CD4-positive, alpha-beta T cell (primary cell): ENCODE data around the gene CNR2. TPM values are rescaled to one million over a fixed set of nuclear protein-coding genes. Genes with fewer than 3 reads are reported as not detected.
"Not testable (repeated sequence)": the region's sequence is repeated elsewhere in the genome, so short reads cannot be mapped to it uniquely, and the experiment has no call there.

Experiments
- ATAC-seq: fragments of 200-7000 bp; cut with Tn5 transposase; one replicate; pipeline ENCODE4 v1.10.0; 2022; ENCODE audit warnings: mild to moderate bottlenecking; ENCODE audit not compliant: poor library complexity
- CTCF ChIA-PET: fragments of 350-600 bp; sonication (Branson Sonifier 250); formaldehyde crosslinking; loops from one replicate; lab custom pipeline; 2021; ENCODE audit warnings: antibody characterized with exemption, inconsistent platforms; lab: Charles Lee
- POLR2A ChIA-PET: fragments of 350-600 bp; sonication (Branson Sonifier 250); formaldehyde crosslinking; loops from one replicate; lab custom pipeline; 2021; ENCODE audit warnings: antibody characterized with exemption, inconsistent platforms; lab: Charles Lee
- DNase-seq, 14 experiments: peaks; one replicate each; pipeline ENCODE4 v3.0.0-alpha.2; 2013 to 2020; ENCODE audit warnings: mixed read lengths in 2 of 14
- H3K27ac ChIP-seq, 2 donors: one replicate each; pipeline versions ENCODE4 v1.5.1 to v1.7.0; 2013; ENCODE audit warnings: low read length in 2 of 2, low read depth in 1 of 2, mild to moderate bottlenecking in 1 of 2
- H3K27me3 ChIP-seq, 2 experiments: 1 replicate in 1 of 2; 2 replicates in 1 of 2; pipeline versions ENCODE4 v1.6.1 to v1.7.0; 2013; ENCODE audit warnings: low read length in 2 of 2, control low read depth in 1 of 2, mild to moderate bottlenecking in 1 of 2, moderate library complexity in 1 of 2; ENCODE audit not compliant: insufficient read depth in 2 of 2, control insufficient read depth in 1 of 2
- H3K36me3 ChIP-seq: one replicate; pipeline ENCODE4 v1.6.1; 2013; ENCODE audit warnings: low read length, control low read depth; ENCODE audit not compliant: insufficient read depth
- H3K4me1 ChIP-seq: one replicate; pipeline ENCODE4 v1.6.1; 2013; ENCODE audit warnings: low read length, control low read depth; ENCODE audit not compliant: insufficient read depth
- H3K4me3 ChIP-seq: one replicate; pipeline ENCODE4 v1.5.1; 2013; ENCODE audit warnings: mild to moderate bottlenecking, low read length, moderate library complexity
- H3K9me3 ChIP-seq, 2 experiments: 1 replicate in 1 of 2; 2 replicates in 1 of 2; pipeline versions ENCODE4 v1.6.1 to v1.7.0; 2013; ENCODE audit warnings: low read length in 2 of 2, mild to moderate bottlenecking in 2 of 2, control low read depth in 1 of 2, moderate library complexity in 1 of 2; ENCODE audit not compliant: control insufficient read depth in 1 of 2, insufficient read depth in 1 of 2
- H3K27ac Mint-ChIP-seq: one replicate; pipeline ENCODE4 v1.8.0; 2020; ENCODE audit warnings: mixed read lengths
- H3K27me3 Mint-ChIP-seq: one replicate; pipeline ENCODE4 v1.8.0; 2021; ENCODE audit warnings: mixed read lengths
- H3K36me3 Mint-ChIP-seq: one replicate; pipeline ENCODE4 v1.8.0; 2021; ENCODE audit warnings: low read depth, mixed read lengths
- H3K4me1 Mint-ChIP-seq: one replicate; pipeline ENCODE4 v1.8.0; 2021; ENCODE audit warnings: low read depth, mixed read lengths
- H3K4me3 Mint-ChIP-seq: one replicate; pipeline ENCODE4 v1.8.0; 2020; ENCODE audit warnings: mild to moderate bottlenecking, mixed read lengths
- H3K9me3 Mint-ChIP-seq: one replicate; pipeline ENCODE4 v1.8.0; 2020; ENCODE audit warnings: mixed read lengths
- intact Hi-C, 2 experiments: fragments of 100-400 bp; cut with DNase I in 1 of 2; cut with micrococcal nuclease in 1 of 2; formaldehyde crosslinking; loops; one replicate each; pipeline versions ENCODE4 v1.15.1 to v1.9.0; 2023 to 2025; cut with DNase I, micrococcal nuclease
- total RNA-seq, 174 experiments: library from RNA in 2 of 174; stranded (reverse) in 2 of 174; gene quantifications; one replicate each; pipeline ENCODE4 v1.2.3 and lab custom pipeline; 2021 to 2026
- TF ChIP-seq, protein P1 (sequence below): fragments of 200-600 bp; IDR thresholded peaks from one replicate; pipeline ENCODE4 v1.8.0; 2022; ENCODE audit warnings: antibody characterized with exemption, mild to moderate bottlenecking

CNR2 gene
- total RNA-seq, 2 experiments from 2014 or later = 0.05 TPM; not detected in 1

DNA sequence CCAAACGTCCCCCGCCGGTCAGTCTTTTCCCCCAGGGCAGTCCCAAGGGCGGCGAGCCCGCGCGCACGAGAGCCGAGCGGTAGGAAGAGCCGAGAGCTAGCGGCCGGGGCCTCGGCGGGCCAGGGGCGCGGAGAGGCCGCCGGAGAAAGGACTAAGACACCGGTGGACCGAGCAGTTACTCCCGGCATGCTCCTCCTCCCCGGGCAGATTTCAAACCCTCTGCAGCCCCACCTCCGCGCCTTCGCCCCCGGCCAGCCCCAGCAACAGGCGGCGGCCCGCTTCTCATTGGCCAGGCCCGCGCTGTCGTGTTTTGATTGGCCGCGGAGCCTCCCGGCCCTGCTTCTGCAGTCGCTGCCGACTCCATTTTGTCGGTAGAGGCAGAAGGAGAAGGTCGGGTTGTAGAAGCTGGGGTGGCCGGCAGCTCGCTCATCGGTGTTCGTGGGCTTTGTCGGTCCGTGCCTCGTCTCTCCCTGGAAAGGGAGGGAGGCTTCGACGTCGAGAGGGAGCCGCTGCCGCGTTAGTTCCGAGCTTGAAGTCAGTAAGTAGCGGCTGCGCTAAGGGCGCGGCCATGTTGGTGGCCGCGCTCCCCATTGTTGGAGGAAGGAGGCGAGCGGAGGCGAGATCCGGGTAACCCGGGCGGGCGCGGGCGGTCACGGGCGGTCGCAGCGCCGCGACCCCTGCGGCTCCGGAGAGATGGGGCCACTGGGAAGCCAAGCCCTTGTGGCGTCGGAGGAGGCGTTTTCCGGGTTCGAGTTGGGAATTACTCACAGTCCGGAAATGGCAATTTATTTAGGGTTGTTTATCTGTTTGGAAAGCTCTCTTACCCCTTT lies 46.5 kb upstream of the CNR2 start, which contains the start of gene PNRC2:
Gene PNRC2, plus strand, starts transcription at position 368 of the 830 bp plus-strand sequence. CDS start 1,630 bp downstream, outside the sequence.
- Histone ChIP-seq H3K27ac (peak within 1 kb of the TSS; percentile 92 to 97), H3K9me3 (no peaks in the 10 kb centered on the region), H3K4me1 (peaks cover 18% of the 10 kb centered on the region), H3K27me3 (no peaks in the 10 kb centered on the region), H3K36me3 (peaks cover 22% of the 10 kb centered on the region), H3K4me3 (peak within 1 kb of the TSS; percentile 61)
- H3K4me3 Mint-ChIP-seq = peak within 1 kb of the TSS; percentile 100
- H3K9me3 Mint-ChIP-seq = no peaks in the 10 kb centered on the region
- H3K27me3 Mint-ChIP-seq = no peaks in the 10 kb centered on the region
- POLR2A ChIA-PET = interaction anchor here (0.7 to 8.5 kb wide), 18 partner anchors 9 to 1288 kb away, joined by 3 to 164 read pairs (median 4); partner anchors contain the start of genes ELOA, HMGCL, HNRNPR and LYPLA2
- H3K36me3 Mint-ChIP-seq = peaks cover 55% of the 10 kb centered on the region
- intact Hi-C loops = loop anchor here (1.0 to 10.0 kb wide), 6 partner anchors 21 to 785 kb away; partner anchors contain the start of genes SRSF10 (in 2 of the 2), CLIC4 (in 1 of the 2), FUCA1 (in 1 of the 2) and GALE (in 1 of the 2)
- peak within 1 kb of the TSS; percentile 100 for H3K27ac Mint-ChIP-seq
- ATAC-seq = peak; percentile 80
- H3K4me1 Mint-ChIP-seq = peaks cover 61% of the 10 kb centered on the region
- peak; percentile 91 to 97 (median 94) for DNase-seq
- CTCF ChIA-PET = interaction anchor here (0.5 to 1.5 kb wide), 9 partner anchors 8 to 708 kb away, joined by 3 to 12 read pairs (median 3); partner anchors contain the start of genes NIPAL3 and SRSF10
- TF ChIP-seq, protein P1, sequence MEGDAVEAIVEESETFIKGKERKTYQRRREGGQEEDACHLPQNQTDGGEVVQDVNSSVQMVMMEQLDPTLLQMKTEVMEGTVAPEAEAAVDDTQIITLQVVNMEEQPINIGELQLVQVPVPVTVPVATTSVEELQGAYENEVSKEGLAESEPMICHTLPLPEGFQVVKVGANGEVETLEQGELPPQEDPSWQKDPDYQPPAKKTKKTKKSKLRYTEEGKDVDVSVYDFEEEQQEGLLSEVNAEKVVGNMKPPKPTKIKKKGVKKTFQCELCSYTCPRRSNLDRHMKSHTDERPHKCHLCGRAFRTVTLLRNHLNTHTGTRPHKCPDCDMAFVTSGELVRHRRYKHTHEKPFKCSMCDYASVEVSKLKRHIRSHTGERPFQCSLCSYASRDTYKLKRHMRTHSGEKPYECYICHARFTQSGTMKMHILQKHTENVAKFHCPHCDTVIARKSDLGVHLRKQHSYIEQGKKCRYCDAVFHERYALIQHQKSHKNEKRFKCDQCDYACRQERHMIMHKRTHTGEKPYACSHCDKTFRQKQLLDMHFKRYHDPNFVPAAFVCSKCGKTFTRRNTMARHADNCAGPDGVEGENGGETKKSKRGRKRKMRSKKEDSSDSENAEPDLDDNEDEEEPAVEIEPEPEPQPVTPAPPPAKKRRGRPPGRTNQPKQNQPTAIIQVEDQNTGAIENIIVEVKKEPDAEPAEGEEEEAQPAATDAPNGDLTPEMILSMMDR = no peak

DNA sequence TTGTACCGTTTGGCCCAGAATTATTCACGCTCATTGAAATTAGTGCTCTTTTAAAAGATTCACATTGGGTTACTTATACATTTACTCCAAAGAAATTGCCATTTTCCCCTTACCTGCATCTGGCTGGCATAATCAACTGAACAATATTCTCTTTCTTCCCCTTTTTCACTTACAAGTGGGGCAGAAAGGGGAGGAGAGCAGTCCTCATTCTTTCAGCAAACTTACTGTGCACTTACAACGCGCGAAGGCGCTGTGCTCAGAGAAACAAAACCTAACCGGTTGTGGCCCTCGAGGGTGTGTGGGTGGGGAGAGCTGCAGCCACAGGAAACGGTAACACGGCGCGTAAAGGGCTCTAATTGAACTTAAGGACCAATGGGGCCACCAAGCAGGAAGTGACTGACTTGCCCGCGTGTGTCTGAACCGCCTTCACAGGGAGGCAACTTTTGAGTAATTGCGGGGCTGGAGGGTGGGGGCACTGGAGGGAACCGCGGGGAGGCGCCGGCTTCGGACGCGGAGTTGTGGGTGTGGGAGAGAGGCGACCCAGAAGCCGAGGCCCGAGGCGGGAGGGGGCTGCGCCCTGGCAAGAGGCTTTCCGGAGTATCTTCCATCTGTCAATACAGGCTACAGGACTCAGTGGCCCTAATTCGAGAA lies 45.8 kb upstream of the CNR2 start:
- Mint-ChIP-seq H3K4me1 (peaks cover 57% of the 10 kb centered on the region), H3K4me3 (peak overlapping the region; percentile 100), H3K9me3 (no peaks in the 10 kb centered on the region), H3K36me3 (peaks cover 47% of the 10 kb centered on the region), H3K27ac (peak overlapping the region; percentile 100), H3K27me3 (no peaks in the 10 kb centered on the region)
- TF ChIP-seq, protein P1 = no peak
- H3K27me3 ChIP-seq = no peaks in the 10 kb centered on the region
- peak overlapping the region; percentile 92 to 97 for H3K27ac ChIP-seq
- H3K4me3 ChIP-seq = peak overlapping the region; percentile 61
- H3K9me3 ChIP-seq = no peaks in the 10 kb centered on the region
- ChIA-PET CTCF (interaction anchor here (0.8 to 1.5 kb wide), 7 partner anchors 9 to 457 kb away, joined by 3 to 12 read pairs (median 4); partner anchors contain the start of genes NIPAL3 and SRSF10), POLR2A (interaction anchor here (0.7 to 8.5 kb wide), 13 partner anchors 10 to 1274 kb away, joined by 3 to 164 read pairs (median 4); partner anchors contain the start of genes ELOA, HMGCL, HNRNPR and LYPLA2)
- peaks cover 20% of the 10 kb centered on the region for H3K4me1 ChIP-seq
- ATAC-seq (peak; percentile 80), DNase-seq (peak; percentile 78 to 97 (median 84))
- intact Hi-C loops = loop anchor here (1.0 to 10.0 kb wide), 6 partner anchors 21 to 786 kb away; partner anchors contain the start of genes SRSF10 (in 2 of the 2), CLIC4 (in 1 of the 2), FUCA1 (in 1 of the 2) and GALE (in 1 of the 2)
- H3K36me3 ChIP-seq = peaks cover 14% of the 10 kb centered on the region

DNA sequence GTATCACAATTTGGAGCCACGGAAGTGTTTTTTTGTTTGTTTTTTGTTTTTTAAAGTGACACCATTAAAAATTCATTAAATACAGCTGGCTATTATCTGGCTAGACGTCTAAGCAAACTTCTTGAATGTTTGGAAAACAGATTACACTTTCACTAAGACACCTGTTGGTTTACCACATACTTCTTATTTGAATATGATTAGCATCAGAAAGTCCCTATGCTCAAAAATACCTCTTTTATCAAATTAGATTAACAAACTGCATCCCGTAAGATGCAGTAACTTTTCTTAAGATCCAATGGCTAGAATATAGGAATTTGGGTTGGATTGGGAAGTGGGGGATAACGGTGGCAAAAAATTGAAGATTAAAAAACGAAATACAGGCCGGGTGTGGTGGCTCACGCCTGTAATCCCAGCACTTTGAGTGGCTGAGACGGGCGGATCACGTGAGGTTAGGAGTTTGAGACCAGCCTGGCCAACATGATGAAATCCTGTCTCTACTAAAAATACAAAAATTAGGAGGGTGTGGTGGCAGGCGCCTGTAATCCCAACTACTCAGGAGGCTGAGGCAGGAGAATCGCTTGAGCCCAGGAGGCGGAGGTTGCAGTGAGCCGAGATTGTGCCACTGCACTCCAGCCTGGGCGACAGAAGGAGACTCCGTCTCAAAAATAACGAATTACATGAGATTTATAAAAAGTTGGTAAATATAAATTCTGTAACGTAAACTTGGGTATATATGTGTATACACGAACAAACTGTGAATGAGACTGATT lies 45.1 kb upstream of the CNR2 start:
- not testable (repeated sequence) for H3K9me3 Mint-ChIP-seq, H3K27me3 ChIP-seq, H3K9me3 ChIP-seq, ATAC-seq, H3K27me3 Mint-ChIP-seq, H3K36me3 ChIP-seq, DNase-seq
- ChIA-PET CTCF (interaction anchor here (0.8 to 1.5 kb wide), 4 partner anchors 17 to 458 kb away, joined by 3 to 4 read pairs (median 4); partner anchors contain the start of gene NIPAL3), POLR2A (interaction anchor here (1.0 to 8.5 kb wide), 6 partner anchors 11 to 1274 kb away, joined by 4 to 164 read pairs (median 6); partner anchors contain the start of genes RPL11, SRSF10 and SYF2)
- peak overlapping the region; percentile 100 for H3K27ac Mint-ChIP-seq
- H3K36me3 Mint-ChIP-seq = peaks cover 40% of the 10 kb centered on the region
- peaks cover 52% of the 10 kb centered on the region for H3K4me1 Mint-ChIP-seq
- Histone ChIP-seq H3K27ac (peak overlapping the region; percentile 92 to 97), H3K4me3 (peak overlapping the region; percentile 61), H3K4me1 (peaks cover 20% of the 10 kb centered on the region)
- intact Hi-C loops = loop anchor here in 1 of 2 experiments (2.0 to 10.0 kb wide), 4 partner anchors 71 to 787 kb away; partner anchors contain the start of genes CLIC4, FUCA1 and GALE
- peak overlapping the region; percentile 100 for H3K4me3 Mint-ChIP-seq
